SH-SY5Y (cell line): ENCODE data around the gene MICAL3.

Experiments used
- GATA2 ChIP-seq: IDR thresholded peaks from 2 replicates; pipeline ENCODE4 v1.6.1; 2011; ENCODE audit warnings: mild to moderate bottlenecking, low read depth, low read length
- GATA3 ChIP-seq: IDR thresholded peaks from 2 replicates; pipeline ENCODE4 v1.6.1; 2011; ENCODE audit warnings: low read depth, mild to moderate bottlenecking, low read length, moderate library complexity

Gene MICAL3

GRCh38 chr22:17990147-17990546, 34.2 kb downstream of the MICAL3 start:
- TF ChIP-seq GATA3 = no peak
- TF ChIP-seq GATA2 = no peak

- no peak for TF ChIP-seq GATA2
These were observed 35.4 kb downstream of the MICAL3 start for GRCh38 chr22:17988800-17989513.

GRCh38 chr22:17985606-17986005, 38.8 kb downstream of the MICAL3 start:
- TF ChIP-seq GATA3 (no peak), GATA2 (no peak)

- no peak for TF ChIP-seq GATA3
These were observed 40.2 kb downstream of the MICAL3 start for GRCh38 chr22:17984114-17984513.

- TF ChIP-seq GATA2 (no peak), GATA3 (no peak)
These were observed 41.7 kb downstream of the MICAL3 start for GRCh38 chr22:17982572-17983141.

GRCh38 chr22:17981497-17981896, 42.9 kb downstream of the MICAL3 start:
- no peak for TF ChIP-seq GATA2
- no peak for TF ChIP-seq GATA3

- TF ChIP-seq GATA2 (peak; percentile 43), GATA3 (no peak)
These were observed 43.7 kb downstream of the MICAL3 start for GRCh38 chr22:17980638-17981051.

GRCh38 chr22:17980015-17980590, 44.3 kb downstream of the MICAL3 start:
- TF ChIP-seq GATA3 (no peak), GATA2 (no peak)

- TF ChIP-seq GATA3 = no peak
- TF ChIP-seq GATA2 = no peak
These were observed 46.3 kb downstream of the MICAL3 start for GRCh38 chr22:17978027-17978426.

GRCh38 chr22:17977371-17977770, 47.0 kb downstream of the MICAL3 start:
- TF ChIP-seq GATA2 (no peak), GATA3 (no peak)

GRCh38 chr22:17976121-17976520, 48.2 kb downstream of the MICAL3 start:
- TF ChIP-seq GATA3 (no peak), GATA2 (no peak)

GRCh38 chr22:17974703-17975372, 49.5 kb downstream of the MICAL3 start:
- TF ChIP-seq GATA3 = no peak
- TF ChIP-seq GATA2 = no peak

GRCh38 chr22:17974087-17974486, 50.3 kb downstream of the MICAL3 start:
- no peak for TF ChIP-seq GATA3
- TF ChIP-seq GATA2 = no peak

GRCh38 chr22:17973217-17973616, 51.1 kb downstream of the MICAL3 start:
- no peak for TF ChIP-seq GATA3
- no peak for TF ChIP-seq GATA2

- no peak for TF ChIP-seq GATA2
- no peak for TF ChIP-seq GATA3
These were observed 51.8 kb downstream of the MICAL3 start for GRCh38 chr22:17972385-17973191.

- TF ChIP-seq GATA3 = no peak
- TF ChIP-seq GATA2 = no peak
These were observed 52.6 kb downstream of the MICAL3 start for GRCh38 chr22:17971711-17972110.
